Muscle layer of duodenum (tissue), 2 donors: Measurements from ENCODE around the gene RPS26.

Experiments used
- H3K27ac ChIP-seq: one replicate; pipeline ENCODE4 v1.7.0; 2013; ENCODE audit warnings: mild to moderate bottlenecking, low read length
- H3K27me3 ChIP-seq: one replicate; pipeline ENCODE4 v1.7.0; 2013; ENCODE audit warnings: low read depth, mild to moderate bottlenecking, control low read depth, low read length
- H3K36me3 ChIP-seq, 2 donors: one replicate each; pipeline ENCODE4 v1.7.0; 2013; ENCODE audit warnings: low read length in 2 of 2, control low read depth in 1 of 2, mild to moderate bottlenecking in 1 of 2; ENCODE audit not compliant: insufficient read depth in 2 of 2, control insufficient read depth in 1 of 2
- H3K4me1 ChIP-seq, 2 donors: one replicate each; pipeline ENCODE4 v1.7.0; 2013; ENCODE audit warnings: low read length in 2 of 2, mild to moderate bottlenecking in 2 of 2, control low read depth in 1 of 2, moderate library complexity in 1 of 2; ENCODE audit not compliant: insufficient read depth in 2 of 2, control insufficient read depth in 1 of 2
- H3K4me3 ChIP-seq, 2 donors: one replicate each; pipeline ENCODE4 v1.7.0; 2013; ENCODE audit warnings: low read length in 2 of 2, low read depth in 1 of 2, mild to moderate bottlenecking in 1 of 2
- H3K9me3 ChIP-seq, 2 donors: one replicate each; pipeline ENCODE4 v1.7.0; 2013; ENCODE audit warnings: low read length in 2 of 2, control low read depth in 1 of 2, mild to moderate bottlenecking in 1 of 2; ENCODE audit not compliant: control insufficient read depth in 1 of 2
- donor health status: healthy.

The RPS26 gene

GRCh38 chr12:56080556-56081138, 38.9 kb downstream of the RPS26 start:
- Histone ChIP-seq H3K9me3 (no peaks in the 10 kb centered on the region), H3K4me1 (peaks cover 0 to 22% of the 10 kb centered on the region in 2 donors), H3K36me3 (no peaks in the 10 kb centered on the region), H3K27me3 (no peaks in the 10 kb centered on the region), H3K27ac (peak overlapping the region; percentile 82), H3K4me3 (peak overlapping the region; percentile 65 to 76)

GRCh38 chr12:56081393-56082347, 40.0 kb downstream of the RPS26 start:
- no peaks in the 10 kb centered on the region for H3K9me3 ChIP-seq
- peaks cover 0 to 22% of the 10 kb centered on the region in 2 donors for H3K4me1 ChIP-seq
- peak overlapping the region; percentile 65 to 76 for H3K4me3 ChIP-seq
- no peaks in the 10 kb centered on the region for H3K36me3 ChIP-seq
- H3K27ac ChIP-seq, result peak overlapping the region; percentile 82
- no peaks in the 10 kb centered on the region for H3K27me3 ChIP-seq

DNA sequence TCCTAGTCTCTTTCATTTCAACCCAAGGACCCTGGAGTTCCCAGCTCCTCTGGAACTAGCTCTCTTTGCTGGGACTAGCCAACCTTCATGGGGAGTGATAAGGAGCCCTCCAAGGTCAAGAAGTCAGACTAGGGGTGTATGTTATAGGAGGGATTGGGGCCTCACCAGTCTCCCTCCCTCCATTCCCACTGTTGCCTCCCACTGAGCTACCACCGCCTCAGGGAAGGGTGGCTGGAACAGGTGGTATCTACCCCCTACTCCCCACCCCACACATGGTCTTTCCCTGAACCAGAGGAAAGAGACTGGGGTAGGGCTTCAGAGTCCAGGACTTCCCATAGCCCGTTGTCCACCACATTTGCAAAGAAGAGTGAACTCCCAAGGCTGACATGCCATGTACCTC, 40.7 kb downstream of the RPS26 start:
- H3K4me1 ChIP-seq, result peaks cover 0 to 22% of the 10 kb centered on the region in 2 donors
- peak overlapping the region in 1 of 2 donors; percentile 65 for H3K4me3 ChIP-seq
- peak overlapping the region; percentile 82 for H3K27ac ChIP-seq

GRCh38 chr12:56082967-56083366, 41.2 kb downstream of the RPS26 start:
- H3K36me3 ChIP-seq, result no peaks in the 10 kb centered on the region
- H3K27ac ChIP-seq, result peak overlapping the region; percentile 82
- H3K9me3 ChIP-seq, result no peaks in the 10 kb centered on the region
- peaks cover 0 to 22% of the 10 kb centered on the region in 2 donors for H3K4me1 ChIP-seq
- no peaks in the 10 kb centered on the region for H3K27me3 ChIP-seq
- H3K4me3 ChIP-seq, result no peak overlapping the region

More for the DNA sequence above, 40.7 kb downstream of the RPS26 start:
- Histone ChIP-seq H3K27me3 (no peaks in the 10 kb centered on the region), H3K36me3 (no peaks in the 10 kb centered on the region), H3K9me3 (no peaks in the 10 kb centered on the region)

DNA sequence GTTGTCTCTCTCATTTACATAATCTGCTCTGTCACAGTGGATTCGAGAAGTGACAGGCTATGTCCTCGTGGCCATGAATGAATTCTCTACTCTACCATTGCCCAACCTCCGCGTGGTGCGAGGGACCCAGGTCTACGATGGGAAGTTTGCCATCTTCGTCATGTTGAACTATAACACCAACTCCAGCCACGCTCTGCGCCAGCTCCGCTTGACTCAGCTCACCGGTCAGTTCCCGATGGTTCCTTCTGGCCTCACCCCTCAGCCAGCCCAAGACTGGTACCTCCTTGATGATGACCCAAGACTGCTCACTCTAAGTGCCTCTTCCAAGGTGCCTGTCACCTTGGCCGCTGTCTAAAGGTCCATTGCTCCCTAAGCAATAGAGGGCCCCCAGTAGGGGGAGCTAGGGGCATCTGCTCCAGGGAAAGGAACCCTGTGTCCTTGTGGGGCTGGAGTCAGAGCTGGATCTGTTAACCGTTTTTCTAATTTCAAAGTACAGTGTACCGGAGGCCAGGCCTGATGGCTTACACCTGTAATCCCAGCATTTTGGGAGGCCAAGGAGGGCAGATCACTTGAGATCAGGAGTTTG, 43.3 kb downstream of the RPS26 start:
- Histone ChIP-seq H3K4me3 (no peak overlapping the region), H3K9me3 (no peaks in the 10 kb centered on the region), H3K4me1 (peaks cover 0 to 8% of the 10 kb centered on the region in 2 donors), H3K27me3 (no peaks in the 10 kb centered on the region), H3K27ac (no peak overlapping the region), H3K36me3 (no peaks in the 10 kb centered on the region)

DNA sequence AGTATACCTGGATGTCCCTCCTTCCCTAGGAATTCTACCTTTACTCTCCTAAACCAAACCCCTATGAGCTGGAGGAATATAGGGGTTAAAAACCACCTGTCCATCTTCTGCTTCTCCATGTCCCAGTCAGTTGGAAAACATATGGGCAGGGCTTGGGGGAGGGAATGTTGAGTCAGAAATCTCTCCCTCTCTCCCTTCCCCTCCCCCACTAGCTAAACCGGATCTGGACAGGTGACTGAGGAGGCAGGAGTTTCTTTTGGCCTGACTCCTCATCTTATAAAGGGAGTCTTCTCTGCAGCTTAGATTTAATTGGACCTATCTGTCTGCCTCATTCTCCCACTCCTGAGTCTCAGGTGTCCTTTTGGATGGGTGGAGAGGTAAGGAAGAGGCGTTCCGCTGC, 44.4 kb downstream of the RPS26 start:
- Histone ChIP-seq H3K36me3 (no peaks in the 10 kb centered on the region), H3K9me3 (no peaks in the 10 kb centered on the region), H3K27me3 (no peaks in the 10 kb centered on the region), H3K4me3 (no peak overlapping the region), H3K4me1 (no peaks in the 10 kb centered on the region), H3K27ac (no peak overlapping the region)

- no peaks in the 10 kb centered on the region for H3K36me3 ChIP-seq
- no peak overlapping the region for H3K27ac ChIP-seq
- no peaks in the 10 kb centered on the region for H3K9me3 ChIP-seq
- no peak overlapping the region for H3K4me3 ChIP-seq
- H3K4me1 ChIP-seq, result no peaks in the 10 kb centered on the region
- no peaks in the 10 kb centered on the region for H3K27me3 ChIP-seq
Measured at GRCh38 chr12:56086608-56087007, 44.9 kb downstream of the RPS26 start.

DNA sequence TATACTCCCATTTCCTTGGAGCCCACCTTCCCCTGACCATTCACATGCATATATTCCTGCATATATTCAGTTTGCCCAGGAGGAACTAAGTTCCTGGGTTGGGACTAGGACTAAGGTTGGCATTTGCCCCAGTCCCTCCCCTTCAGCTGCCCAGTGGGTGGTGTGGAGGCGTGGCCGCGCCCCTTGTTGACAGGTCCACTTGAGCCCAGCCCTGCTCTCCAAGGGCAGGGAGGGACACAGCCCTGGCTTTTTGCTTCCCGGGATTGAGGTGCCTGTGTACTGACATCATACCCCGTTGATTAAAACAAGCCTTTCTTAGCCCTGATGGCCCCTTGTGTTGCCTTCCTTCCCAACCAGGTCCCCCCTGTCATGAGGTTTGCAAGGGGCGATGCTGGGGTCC, 45.5 kb downstream of the RPS26 start:
- Histone ChIP-seq H3K36me3 (no peaks in the 10 kb centered on the region), H3K27me3 (no peaks in the 10 kb centered on the region), H3K27ac (no peak overlapping the region)

More for the DNA sequence above, 45.5 kb downstream of the RPS26 start:
- Histone ChIP-seq H3K4me1 (no peaks in the 10 kb centered on the region), H3K4me3 (no peak overlapping the region), H3K9me3 (no peaks in the 10 kb centered on the region)
